HG03025 (cell line): ENCODE measurements around the gene ELMOD3.
"Not testable (repeated sequence)": the region's sequence is repeated elsewhere in the genome, so short reads cannot be mapped to it uniquely, and the experiment has no call there.

ENCODE experiments used
- ATAC-seq: cut with Tn5 transposase; IDR thresholded peaks from one replicate; pipeline ENCODE4 v1.9.1; 2021; ENCODE audit warnings: mild to moderate bottlenecking, moderate library complexity; ENCODE audit not compliant: unreplicated experiment, low FRiP score

Gene ELMOD3

DNA sequence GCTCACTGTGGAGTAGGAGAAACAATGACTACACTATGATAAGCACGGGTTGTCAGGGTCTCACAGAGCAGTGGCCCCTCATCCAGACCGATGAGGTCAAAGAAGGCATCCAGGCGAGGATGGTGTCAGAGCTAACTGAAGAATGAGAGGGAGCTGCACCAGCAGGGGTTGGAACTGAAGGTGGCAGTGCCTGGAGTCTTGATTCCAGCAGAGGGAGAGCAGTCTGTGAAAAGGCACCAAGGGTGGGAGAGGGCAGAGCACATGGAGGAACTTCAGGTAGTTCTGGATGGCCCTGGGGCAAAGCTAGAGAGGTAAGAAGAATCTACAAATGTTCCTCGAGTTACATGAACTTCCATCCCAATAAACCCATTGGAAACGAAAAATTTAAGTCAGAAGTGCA lies 12.6 kb downstream of the ELMOD3 start:
- ATAC-seq: no peak

DNA sequence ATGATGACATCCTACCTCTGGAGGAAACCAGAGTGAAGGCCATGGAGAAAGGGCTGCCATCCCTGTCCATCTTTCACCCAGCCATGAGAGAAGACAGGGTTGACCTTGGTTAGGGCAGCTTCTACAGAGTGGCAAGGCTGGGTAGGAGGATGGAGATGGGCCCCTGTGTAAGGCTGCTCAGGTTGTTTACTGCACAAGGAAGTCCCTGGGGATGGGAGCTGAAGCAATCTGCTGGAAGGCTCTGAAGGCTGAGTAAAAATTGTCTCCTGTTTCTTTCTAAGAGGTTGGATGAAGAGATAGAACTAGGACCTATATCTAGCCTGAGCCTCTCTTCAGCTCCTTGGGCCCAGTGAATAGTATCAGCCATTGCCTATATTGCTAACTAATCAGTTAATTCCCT lies 14.4 kb downstream of the ELMOD3 start:
- ATAC-seq: no peak

DNA sequence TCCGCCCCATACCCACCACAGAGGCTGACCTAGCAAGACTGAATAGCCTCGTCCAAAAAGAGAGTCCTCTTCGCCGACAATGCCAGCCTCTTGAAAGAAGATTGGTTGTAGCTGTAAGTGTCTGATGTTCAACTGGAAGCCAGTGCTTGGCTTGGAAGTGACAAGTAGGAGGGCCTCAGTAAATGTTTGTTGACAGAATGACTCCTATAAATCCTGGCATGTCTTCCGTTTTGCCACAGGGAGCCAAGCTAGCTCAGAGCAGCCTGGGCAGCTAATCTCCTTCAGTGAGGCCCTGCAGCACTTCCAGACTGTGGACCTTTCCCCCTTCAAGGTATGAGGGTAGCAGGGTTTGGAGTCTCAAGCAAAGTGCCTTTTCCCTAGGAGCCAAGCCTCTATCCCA lies 14.9 kb downstream of the ELMOD3 start:
- ATAC-seq: no peak

GRCh38 chr2:85371045-85371444 lies 16.5 kb downstream of the ELMOD3 start:
- no peak for ATAC-seq

DNA sequence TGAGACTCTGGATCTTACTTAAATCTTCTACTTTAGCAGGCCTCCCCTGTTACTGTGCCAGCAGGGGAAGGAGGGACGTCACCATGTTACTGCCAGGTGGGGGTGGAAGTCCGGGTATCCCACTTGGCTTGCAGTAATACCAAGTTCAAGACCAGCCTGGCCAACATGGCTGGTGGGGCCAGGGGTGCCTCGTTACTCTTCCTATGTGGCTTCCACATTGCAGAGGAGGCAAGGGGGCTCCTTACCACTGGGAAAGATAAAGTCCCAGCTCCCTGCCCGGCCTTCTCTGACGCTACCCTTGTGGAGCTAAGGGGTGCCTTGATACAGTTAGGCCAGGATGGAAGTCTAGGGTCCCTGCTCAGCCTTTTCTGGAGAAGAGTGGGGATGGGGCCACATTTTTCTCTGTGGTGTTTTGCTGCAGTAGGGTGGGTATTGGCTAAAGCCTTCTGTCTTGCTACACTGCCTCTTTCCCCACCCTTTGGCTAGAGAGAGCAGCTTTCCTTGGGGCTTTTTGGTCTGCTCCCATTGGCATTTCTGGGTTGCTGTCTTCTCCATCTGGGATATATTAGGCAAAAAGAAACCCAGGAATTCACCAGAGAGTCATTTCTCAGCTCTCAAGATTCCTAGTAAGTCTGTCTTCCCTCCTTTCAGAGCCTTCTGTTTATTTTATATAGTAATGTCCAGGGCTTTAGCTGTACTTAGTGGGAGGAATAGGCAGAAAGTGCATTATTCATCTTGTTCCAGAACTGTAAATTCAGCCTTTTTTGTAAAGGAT lies 21.9 kb downstream of the ELMOD3 start:
- ATAC-seq: no peak

- no peak for ATAC-seq
These were observed 22.5 kb downstream of the ELMOD3 start for GRCh38 chr2:85377083-85377482.

GRCh38 chr2:85378257-85378656 lies 23.7 kb downstream of the ELMOD3 start:
- no peak for ATAC-seq

DNA sequence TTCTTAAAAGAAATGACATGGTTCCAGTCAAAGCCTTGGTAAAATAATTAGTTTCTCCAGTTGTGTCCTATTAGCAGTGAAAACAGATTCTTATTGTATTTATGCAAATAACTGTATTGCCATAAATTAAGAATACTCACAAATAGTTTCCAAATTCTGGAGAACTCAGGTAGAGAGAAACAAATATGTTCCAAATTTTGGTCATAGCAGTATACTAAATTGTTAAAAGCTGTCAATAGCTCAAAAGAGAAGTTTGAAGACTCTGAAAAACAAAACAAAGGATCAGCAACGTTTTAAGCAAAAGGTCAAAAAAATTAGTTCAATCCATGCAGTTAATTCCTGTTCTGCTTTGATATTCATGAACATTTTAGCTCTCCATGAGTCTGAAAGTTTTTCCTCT lies 25.5 kb downstream of the ELMOD3 start:
- no peak for ATAC-seq

DNA sequence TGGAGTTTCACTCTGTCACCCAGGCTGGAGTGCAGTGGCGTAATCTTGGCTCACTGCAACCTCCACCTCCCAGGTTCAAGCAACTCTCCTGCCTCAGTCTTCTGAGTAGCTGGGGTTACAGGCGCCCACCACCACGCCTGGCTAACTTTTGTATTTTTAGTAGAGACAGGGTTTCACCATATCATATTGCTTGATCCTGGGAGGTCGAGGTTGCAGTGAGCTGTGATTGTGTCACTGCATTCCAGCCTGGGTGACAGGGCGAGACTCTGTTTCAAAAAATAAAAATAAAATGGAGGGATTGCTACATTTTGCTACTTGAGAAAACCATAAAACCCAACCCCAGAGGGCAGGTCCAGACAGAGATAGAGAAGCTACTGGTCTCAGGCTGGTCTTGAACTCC lies 28.6 kb downstream of the ELMOD3 start:
- not testable (repeated sequence) for ATAC-seq

DNA sequence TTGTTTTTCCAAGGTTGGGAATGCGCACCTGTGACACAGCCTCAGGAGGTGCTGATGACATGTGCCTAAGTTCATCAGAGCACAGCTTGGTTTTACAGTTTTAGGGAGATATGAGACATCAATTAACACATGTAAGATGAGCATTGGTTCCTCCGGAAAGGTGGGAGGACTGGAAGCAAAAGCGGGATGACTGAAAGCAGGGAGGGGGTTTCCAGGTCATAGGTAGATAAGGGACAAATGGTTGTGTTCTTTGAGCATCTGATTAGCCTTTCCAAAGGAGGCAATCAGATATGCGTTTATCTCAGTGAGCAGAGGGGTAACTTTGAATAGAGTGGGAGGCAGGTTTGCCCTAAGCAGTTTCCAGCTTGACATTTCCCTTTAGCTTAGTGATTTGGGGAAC lies 29.3 kb downstream of the ELMOD3 start:
- no peak for ATAC-seq

DNA sequence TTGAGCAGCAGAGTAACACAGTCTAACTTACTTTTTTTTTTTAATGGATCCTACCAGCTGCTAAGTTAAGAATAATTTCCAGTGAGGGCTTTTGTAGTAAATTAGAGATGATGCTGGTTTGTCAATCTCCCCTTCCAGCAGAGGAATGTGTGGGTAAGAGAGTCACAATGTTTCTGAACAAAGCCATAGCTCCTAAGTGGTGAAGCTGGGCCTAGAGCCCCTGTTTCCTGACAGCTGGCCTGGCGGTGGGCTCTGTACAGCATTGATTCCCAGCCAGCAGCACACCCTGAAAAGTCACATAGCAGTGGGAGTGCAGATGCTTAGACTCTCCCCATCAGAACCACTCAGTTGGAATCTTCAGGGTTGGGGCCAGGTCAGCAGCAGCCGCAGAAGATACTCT lies 31.2 kb downstream of the ELMOD3 start:
- no peak for ATAC-seq

DNA sequence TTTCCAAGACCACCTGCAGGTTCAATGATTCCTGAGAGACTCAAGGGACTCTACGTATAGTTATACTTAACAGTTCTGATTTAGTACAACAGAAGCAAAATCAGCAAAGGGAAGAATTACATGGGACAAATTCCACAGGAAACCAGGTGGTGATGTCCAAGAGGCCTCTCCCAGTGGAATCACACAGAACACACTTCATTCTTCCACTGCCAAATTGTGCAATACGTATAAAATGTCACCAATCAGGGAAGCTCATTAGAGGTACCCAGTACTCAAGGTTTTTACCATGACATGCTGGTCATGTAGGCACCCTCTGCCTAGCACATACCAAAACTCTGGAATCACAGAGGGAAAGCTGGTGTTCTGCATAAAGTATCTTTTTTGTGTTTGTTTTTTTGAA lies 33.2 kb downstream of the ELMOD3 start:
- ATAC-seq: no peak

DNA sequence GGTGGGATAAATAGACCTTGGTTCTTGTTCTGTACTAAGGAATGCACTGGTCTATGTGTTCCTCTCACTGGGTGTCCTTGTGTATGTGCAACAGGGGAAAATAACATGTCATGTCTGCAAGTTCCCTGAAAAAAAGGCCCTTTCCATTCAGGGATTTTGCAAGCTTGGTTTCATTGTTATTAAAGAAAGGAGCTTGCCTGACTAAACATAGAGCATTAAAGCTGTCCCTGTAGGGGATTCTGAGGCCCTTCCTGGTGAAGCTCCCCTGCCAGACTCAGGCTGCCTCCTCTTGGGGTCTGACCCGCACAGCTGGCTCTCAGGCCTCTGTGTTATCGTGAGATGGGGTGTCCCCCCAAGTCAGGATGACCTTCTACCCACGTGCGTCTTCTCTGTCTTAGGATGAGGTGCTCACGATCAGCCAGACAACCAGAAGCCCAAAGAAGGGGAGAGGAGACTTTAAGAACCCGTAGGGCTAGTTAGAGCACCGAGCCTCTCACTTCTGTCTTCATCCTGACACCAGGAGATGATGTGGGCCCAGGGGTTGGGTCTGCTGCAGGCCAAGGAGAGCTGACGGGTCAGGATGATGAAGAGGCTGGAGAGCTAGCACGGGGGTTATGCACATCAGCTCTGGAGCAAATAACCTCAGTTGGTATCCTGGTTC lies 34.4 kb downstream of the ELMOD3 start:
- no peak for ATAC-seq

GRCh38 chr2:85390941-85391669 lies 36.5 kb downstream of the ELMOD3 start:
- ATAC-seq: no peak

GRCh38 chr2:85393836-85394235 lies 39.3 kb downstream of the ELMOD3 start:
- ATAC-seq: no peak

- ATAC-seq: no peak
These were observed 39.7 kb downstream of the ELMOD3 start for GRCh38 chr2:85394261-85394681.

- ATAC-seq: no peak
These were observed 40.4 kb downstream of the ELMOD3 start for GRCh38 chr2:85394976-85395375.

GRCh38 chr2:85395912-85396475 lies 41.4 kb downstream of the ELMOD3 start:
- ATAC-seq: no peak

DNA sequence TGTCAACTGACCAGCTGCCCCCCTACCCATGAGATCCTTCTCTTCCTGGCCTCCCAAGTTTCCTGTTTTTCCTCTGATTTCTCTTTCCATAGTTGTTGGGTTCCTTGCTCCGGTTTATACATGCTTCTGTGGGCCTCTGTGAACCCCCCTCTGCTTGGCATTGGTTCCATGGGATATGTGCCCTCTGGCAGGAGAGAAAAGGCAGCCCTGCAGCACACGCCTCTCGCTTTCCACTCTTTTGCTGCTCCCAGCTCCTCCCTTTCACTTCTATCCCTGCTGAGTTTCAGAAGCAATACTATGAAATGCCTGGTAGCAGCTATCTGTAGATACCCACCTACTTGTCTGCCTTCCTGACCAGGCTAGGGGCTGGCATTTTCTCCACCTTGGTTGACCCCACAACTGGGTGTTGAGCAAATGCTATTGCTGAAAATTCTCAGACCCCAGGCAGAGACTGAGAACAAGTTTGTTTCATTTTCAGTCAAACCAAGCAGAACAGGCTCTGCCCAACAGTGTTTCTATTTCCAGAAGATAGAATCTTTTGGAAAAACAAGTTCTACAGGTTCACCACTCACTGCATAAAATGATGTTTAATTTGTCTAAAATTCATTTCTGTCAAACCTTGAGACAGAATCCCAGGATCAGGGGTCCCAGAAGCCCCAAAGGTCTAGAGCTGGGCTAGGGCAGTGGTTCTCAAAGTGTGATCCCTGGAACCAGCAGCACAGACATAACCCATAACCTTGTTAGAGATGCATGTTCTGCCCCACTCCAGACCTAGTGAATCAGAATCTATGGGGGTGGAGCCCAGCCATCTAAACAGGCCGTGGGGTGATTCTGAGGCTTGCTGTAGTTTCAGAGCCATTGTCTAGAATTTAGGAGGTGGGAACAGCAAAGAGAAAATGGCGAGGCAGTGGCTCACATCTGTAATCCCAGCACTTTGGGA lies 42.2 kb downstream of the ELMOD3 start:
- no peak for ATAC-seq

DNA sequence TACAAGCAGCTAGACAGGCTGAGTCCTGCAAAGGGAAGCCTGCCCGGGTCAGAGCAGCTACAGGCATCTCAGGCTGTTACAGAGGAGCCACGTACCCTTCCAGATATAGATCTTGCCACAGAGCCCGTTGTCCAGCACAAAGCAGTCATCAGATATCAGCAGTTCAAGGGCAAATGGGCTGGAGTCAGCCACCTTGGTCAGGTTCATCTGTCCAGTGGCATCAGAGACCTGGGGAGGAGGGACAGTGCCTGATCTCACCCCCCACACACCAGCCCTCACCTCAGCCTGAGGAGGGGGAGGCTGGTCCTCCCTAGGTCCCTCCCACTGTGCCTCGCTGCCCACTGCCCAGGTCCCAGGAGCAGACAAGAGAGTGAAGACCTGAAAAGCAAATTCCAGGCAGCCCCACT lies 43.4 kb downstream of the ELMOD3 start:
- ATAC-seq: no peak
